Measurements from ENCODE around the gene SARM1. TPM values are rescaled to one million over a fixed set of nuclear protein-coding genes. Genes with fewer than 3 reads are reported as not detected.
"Not testable (repeated sequence)": the region's sequence is repeated elsewhere in the genome, so short reads cannot be mapped to it uniquely, and the experiment has no call there.

The SARM1 gene
- total RNA-seq, 1 donor, result 5.8 TPM

GRCh38 chr17:28433721-28434120 is 62.2 kb downstream of the SARM1 start:
- Histone ChIP-seq H3K27me3 (ENCODE audit: insufficient read depth, low read length) (peaks cover 12% of the 10 kb centered on the region), H3K36me3 (ENCODE audit: insufficient read depth, low read length) (no peaks in the 10 kb centered on the region), H3K4me2 (ENCODE audit: insufficient read depth, low read length) (no peak overlapping the region), H3K4me3 (ENCODE audit: insufficient read depth, low read length) (no peak overlapping the region), H4K20me1 (ENCODE audit: insufficient read depth, low read length) (no peaks in the 10 kb centered on the region), H3K79me2 (ENCODE audit: insufficient read depth, low read length) (no peaks in the 10 kb centered on the region), H3K4me1 (ENCODE audit: insufficient read depth, low read length) (no peaks in the 10 kb centered on the region), H3K27ac (ENCODE audit: low read depth, low read length) (no peak overlapping the region), H3K9me3 (ENCODE audit: low read depth, low read length) (no peaks in the 10 kb centered on the region), H2AFZ (ENCODE audit: low read length) (no peak overlapping the region)
- DNase-seq (ENCODE audit: insufficient read length, low spot score, missing footprints), result no peak
- TF ChIP-seq CTCF (IDR thresholded peaks at IDR 0.05; ENCODE audit: extremely low read depth, low read depth, low read length), result no peak

GRCh38 chr17:28434326-28434725 is 62.8 kb downstream of the SARM1 start:
- DNase-seq (ENCODE audit: insufficient read length, low spot score, missing footprints); H4K20me1 ChIP-seq (ENCODE audit: insufficient read depth, low read length); H3K4me2 ChIP-seq (ENCODE audit: insufficient read depth, low read length); H3K9me3 ChIP-seq (ENCODE audit: low read depth, low read length); H3K27ac ChIP-seq (ENCODE audit: low read depth, low read length); H3K36me3 ChIP-seq (ENCODE audit: insufficient read depth, low read length); H3K4me1 ChIP-seq (ENCODE audit: insufficient read depth, low read length); H2AFZ ChIP-seq (ENCODE audit: low read length); H3K4me3 ChIP-seq (ENCODE audit: insufficient read depth, low read length); H3K79me2 ChIP-seq (ENCODE audit: insufficient read depth, low read length): not testable (repeated sequence)
- peaks cover 17% of the 10 kb centered on the region for H3K27me3 ChIP-seq (ENCODE audit: insufficient read depth, low read length)

GRCh38 chr17:28443901-28444638 is 72.6 kb downstream of the SARM1 start:
- Histone ChIP-seq H4K20me1 (ENCODE audit: insufficient read depth, low read length) (no peaks in the 10 kb centered on the region), H3K4me2 (ENCODE audit: insufficient read depth, low read length) (no peak overlapping the region), H3K27me3 (ENCODE audit: insufficient read depth, low read length) (peaks cover 11% of the 10 kb centered on the region), H3K4me1 (ENCODE audit: insufficient read depth, low read length) (no peaks in the 10 kb centered on the region), H3K36me3 (ENCODE audit: insufficient read depth, low read length) (no peaks in the 10 kb centered on the region), H3K9me3 (ENCODE audit: low read depth, low read length) (no peaks in the 10 kb centered on the region), H3K79me2 (ENCODE audit: insufficient read depth, low read length) (no peaks in the 10 kb centered on the region), H2AFZ (ENCODE audit: low read length) (no peak overlapping the region), H3K4me3 (ENCODE audit: insufficient read depth, low read length) (no peak overlapping the region), H3K27ac (ENCODE audit: low read depth, low read length) (no peak overlapping the region)
- DNase-seq (ENCODE audit: insufficient read length, low spot score, missing footprints), result no peak
- TF ChIP-seq CTCF (IDR thresholded peaks at IDR 0.05; ENCODE audit: extremely low read depth, low read depth, low read length), result no peak

GRCh38 chr17:28446716-28447395 is 75.4 kb downstream of the SARM1 start:
- no peak for TF ChIP-seq CTCF (IDR thresholded peaks at IDR 0.05; ENCODE audit: extremely low read depth, low read depth, low read length)
- H3K27ac ChIP-seq (ENCODE audit: low read depth, low read length), result no peak overlapping the region
- DNase-seq (ENCODE audit: insufficient read length, low spot score, missing footprints), result no peak
- H3K27me3 ChIP-seq (ENCODE audit: insufficient read depth, low read length), result peaks cover 6% of the 10 kb centered on the region
- no peaks in the 10 kb centered on the region for H3K4me1 ChIP-seq (ENCODE audit: insufficient read depth, low read length)
- H3K4me2 ChIP-seq (ENCODE audit: insufficient read depth, low read length), result no peak overlapping the region
- no peaks in the 10 kb centered on the region for H3K79me2 ChIP-seq (ENCODE audit: insufficient read depth, low read length)
- H2AFZ ChIP-seq (ENCODE audit: low read length), result no peak overlapping the region
- H3K36me3 ChIP-seq (ENCODE audit: insufficient read depth, low read length), result no peaks in the 10 kb centered on the region
- no peaks in the 10 kb centered on the region for H3K9me3 ChIP-seq (ENCODE audit: low read depth, low read length)
- no peak overlapping the region for H3K4me3 ChIP-seq (ENCODE audit: insufficient read depth, low read length)
- H4K20me1 ChIP-seq (ENCODE audit: insufficient read depth, low read length), result no peaks in the 10 kb centered on the region
